ENCODE data around the gene RANBP3. TPM values are rescaled to one million over a fixed set of nuclear protein-coding genes. Genes with fewer than 3 reads are reported as not detected.

The RANBP3 gene
- polyA plus RNA-seq, 1 of the 3 experiments (the other 2 are of a cell fraction) = 84.0 TPM

GRCh38 chr19:5882421-5882968, 95.4 kb downstream of the RANBP3 start:
- DNase-seq = no peak
- Histone ChIP-seq H3K4me3 (ENCODE audit: low read depth in 2 of 2, low read length in 1 of 2) (no peak overlapping the region), H4K20me1 (ENCODE audit: insufficient read depth) (no peaks in the 10 kb centered on the region), H3K4me1 (ENCODE audit: control insufficient read depth in 1 of 2, insufficient read depth in 2 of 2, low read depth in 1 of 2, low read length in 1 of 2) (no peaks in the 10 kb centered on the region), H3F3A (replicated peaks; ENCODE audit: insufficient read depth) (no peaks in the 10 kb centered on the region), H3K27ac (ENCODE audit: low read depth in 2 of 2, low read length in 1 of 2) (no peak overlapping the region), H3K9me3 (no peaks in the 10 kb centered on the region), H3K36me3 (replicated peaks in 1 of 2; ENCODE audit: control insufficient read depth in 1 of 2, insufficient read depth in 2 of 2, low read length in 1 of 2) (no peaks in the 10 kb centered on the region), H3K9ac (no peak overlapping the region), H3K4me2 (no peak overlapping the region), H2AFZ (ENCODE audit: low read depth) (no peak overlapping the region), H3K9me2 (no peaks in the 10 kb centered on the region), H3K79me2 (ENCODE audit: insufficient read depth) (no peaks in the 10 kb centered on the region), H3K27me3 (ENCODE audit: insufficient read depth) (no peaks in the 10 kb centered on the region; the same call in 1 of the 2 replicates)
- 65% methylated on average over 8 of the region's 9 CpGs for WGBS (ENCODE audit: low lambda C conversion rate)
- CTCF ChIA-PET = interaction anchor here (0.6 to 3.2 kb wide), 2 partner anchors 78 to 101 kb away, joined by 3 to 11 read pairs; no protein-coding TSS in a partner anchor
- POLR2A ChIA-PET = no interaction called here
- TF ChIP-seq RCOR1 (IDR thresholded peaks at IDR 0.05; ENCODE audit: low read length) = no peak
- TF ChIP-seq TAF1 (IDR thresholded peaks at IDR 0.05; ENCODE audit: borderline replicate concordance, low read depth, low read length) = no peak
- TF ChIP-seq POLR2AphosphoS5 (IDR thresholded peaks at IDR 0.05; ENCODE audit: low read depth, low read length) = no peak
- no peak for TF ChIP-seq RFX5 (IDR thresholded peaks at IDR 0.05; ENCODE audit: low read length)
- TF ChIP-seq TEAD4 (IDR thresholded peaks at IDR 0.05; ENCODE audit: borderline replicate concordance, insufficient read depth) = no peak

GRCh38 chr19:5881543-5882299, 96.2 kb downstream of the RANBP3 start:
- H3K4me1 ChIP-seq (ENCODE audit: control insufficient read depth in 1 of 2, insufficient read depth in 2 of 2, low read depth in 1 of 2, low read length in 1 of 2) = no peaks in the 10 kb centered on the region

GRCh38 chr19:5880604-5881078, 97.3 kb downstream of the RANBP3 start:
- WGBS (ENCODE audit: low lambda C conversion rate) = 43% methylated on average over 7 of the region's 15 CpGs
- H3K4me1 ChIP-seq (ENCODE audit: control insufficient read depth in 1 of 2, insufficient read depth in 2 of 2, low read depth in 1 of 2, low read length in 1 of 2) = peaks cover 0 to 6% of the 10 kb centered on the region in 2 experiments; a peak in 1 of 4 replicates
- DNase-seq = no peak
- H3K4me2 ChIP-seq = no peak overlapping the region
- H3K36me3 ChIP-seq (replicated peaks in 1 of 2; ENCODE audit: control insufficient read depth in 1 of 2, insufficient read depth in 2 of 2, low read length in 1 of 2) = no peaks in the 10 kb centered on the region
- no peaks in the 10 kb centered on the region for H4K20me1 ChIP-seq (ENCODE audit: insufficient read depth)
- no peaks in the 10 kb centered on the region for H3K79me2 ChIP-seq (ENCODE audit: insufficient read depth)
- ChIA-PET POLR2A (no interaction called here), CTCF (interaction anchor here (1.5 kb wide), 1 partner anchor 13 kb away, joined by 4 read pairs; no protein-coding TSS in a partner anchor)
- H3K9me3 ChIP-seq = no peaks in the 10 kb centered on the region
- H3K9ac ChIP-seq = no peak overlapping the region
- H3K27me3 ChIP-seq (ENCODE audit: insufficient read depth) = no peaks in the 10 kb centered on the region; the same call in 1 of the 2 replicates
- H2AFZ ChIP-seq (ENCODE audit: low read depth) = no peak overlapping the region
- H3K27ac ChIP-seq (ENCODE audit: low read depth in 2 of 2, low read length in 1 of 2) = no peak overlapping the region
- H3K4me3 ChIP-seq (ENCODE audit: low read depth in 2 of 2, low read length in 1 of 2) = no peak overlapping the region
- no peaks in the 10 kb centered on the region for H3F3A ChIP-seq (replicated peaks; ENCODE audit: insufficient read depth)
- no peaks in the 10 kb centered on the region for H3K9me2 ChIP-seq
- TF ChIP-seq USF1 (IDR thresholded peaks at IDR 0.05; ENCODE audit: borderline replicate concordance, low read depth) = no peak
- no peak for TF ChIP-seq SIN3A (IDR thresholded peaks at IDR 0.05; ENCODE audit: borderline replicate concordance, low read depth, low read length)
- no peak for TF ChIP-seq FOXM1 (IDR thresholded peaks at IDR 0.05; ENCODE audit: low read depth)
- TF ChIP-seq RXRA (IDR thresholded peaks at IDR 0.05; ENCODE audit: borderline replicate concordance, low read depth) = no peak
- no peak for TF ChIP-seq GABPA (IDR thresholded peaks at IDR 0.05; ENCODE audit: low read depth)
- no peak for TF ChIP-seq FOXJ3 (CRISPR knock-in tag; IDR thresholded peaks at IDR 0.05)
- TF ChIP-seq, protein P1, sequence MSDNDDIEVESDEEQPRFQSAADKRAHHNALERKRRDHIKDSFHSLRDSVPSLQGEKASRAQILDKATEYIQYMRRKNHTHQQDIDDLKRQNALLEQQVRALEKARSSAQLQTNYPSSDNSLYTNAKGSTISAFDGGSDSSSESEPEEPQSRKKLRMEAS (IDR thresholded peaks at IDR 0.05; ENCODE audit: low read depth) = no peak
- TF ChIP-seq SMC3 (IDR thresholded peaks at IDR 0.05; ENCODE audit: low read depth, low read length) = no peak
- no peak for TF ChIP-seq MEF2A (IDR thresholded peaks at IDR 0.05; ENCODE audit: borderline replicate concordance, low read depth)
- no peak for TF ChIP-seq FOSL2 (IDR thresholded peaks at IDR 0.05; ENCODE audit: borderline replicate concordance, low read depth)
- no peak for TF ChIP-seq POLR2AphosphoS5 (IDR thresholded peaks at IDR 0.05; ENCODE audit: low read depth, low read length)
- no peak for TF ChIP-seq EP300 (IDR thresholded peaks at IDR 0.05; ENCODE audit: borderline replicate concordance in 1 of 2, low read depth in 1 of 2, low read length in 1 of 2)
- TF ChIP-seq RFX5 (IDR thresholded peaks at IDR 0.05; ENCODE audit: low read length) = no peak

More at GRCh38 chr19:5881543-5882299, 96.2 kb downstream of the RANBP3 start:
- Histone ChIP-seq H3K36me3 (replicated peaks in 1 of 2; ENCODE audit: control insufficient read depth in 1 of 2, insufficient read depth in 2 of 2, low read length in 1 of 2) (no peaks in the 10 kb centered on the region), H3K27me3 (ENCODE audit: insufficient read depth) (no peaks in the 10 kb centered on the region; the same call in 1 of the 2 replicates), H2AFZ (ENCODE audit: low read depth) (no peak overlapping the region), H3K4me3 (ENCODE audit: low read depth in 2 of 2, low read length in 1 of 2) (no peak overlapping the region), H3K9ac (no peak overlapping the region), H3K27ac (ENCODE audit: low read depth in 2 of 2, low read length in 1 of 2) (no peak overlapping the region), H3K79me2 (ENCODE audit: insufficient read depth) (no peaks in the 10 kb centered on the region), H3K9me3 (no peaks in the 10 kb centered on the region), H3F3A (replicated peaks; ENCODE audit: insufficient read depth) (no peaks in the 10 kb centered on the region), H3K9me2 (no peaks in the 10 kb centered on the region), H4K20me1 (ENCODE audit: insufficient read depth) (no peaks in the 10 kb centered on the region), H3K4me2 (no peak overlapping the region)
- CTCF ChIA-PET = interaction anchor here (3.2 kb wide), 1 partner anchor 78 kb away, joined by 11 read pairs; no protein-coding TSS in a partner anchor
- no peak for DNase-seq
- POLR2A ChIA-PET = no interaction called here
- no peak for TF ChIP-seq JUND (IDR thresholded peaks at IDR 0.05)
- no peak for TF ChIP-seq RFX5 (IDR thresholded peaks at IDR 0.05; ENCODE audit: low read length)
- no peak for TF ChIP-seq FOXJ3 (CRISPR knock-in tag; IDR thresholded peaks at IDR 0.05)
- TF ChIP-seq CHD2 (IDR thresholded peaks at IDR 0.05; ENCODE audit: low read length, partially characterized antibody) = no peak
- no peak for TF ChIP-seq FOXM1 (IDR thresholded peaks at IDR 0.05; ENCODE audit: low read depth)
- TF ChIP-seq, protein P2, sequence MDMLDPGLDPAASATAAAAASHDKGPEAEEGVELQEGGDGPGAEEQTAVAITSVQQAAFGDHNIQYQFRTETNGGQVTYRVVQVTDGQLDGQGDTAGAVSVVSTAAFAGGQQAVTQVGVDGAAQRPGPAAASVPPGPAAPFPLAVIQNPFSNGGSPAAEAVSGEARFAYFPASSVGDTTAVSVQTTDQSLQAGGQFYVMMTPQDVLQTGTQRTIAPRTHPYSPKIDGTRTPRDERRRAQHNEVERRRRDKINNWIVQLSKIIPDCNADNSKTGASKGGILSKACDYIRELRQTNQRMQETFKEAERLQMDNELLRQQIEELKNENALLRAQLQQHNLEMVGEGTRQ (IDR thresholded peaks at IDR 0.05; ENCODE audit: borderline replicate concordance, low read depth, low read length) = no peak
- WGBS (ENCODE audit: low lambda C conversion rate) = 57% methylated on average over 10 of the region's 19 CpGs
